Middle frontal gyrus (tissue), 1 donor: ENCODE results near the gene NFYC.
"Not testable (repeated sequence)": the region's sequence is repeated elsewhere in the genome, so short reads cannot be mapped to it uniquely, and the experiment has no call there.

Experiments
- DNase-seq: peaks from one replicate; pipeline ENCODE4 v3.0.0-alpha.2; 2015; ENCODE audit warnings: low spot score; ENCODE audit errors: extremely low spot score

Gene NFYC

DNA sequence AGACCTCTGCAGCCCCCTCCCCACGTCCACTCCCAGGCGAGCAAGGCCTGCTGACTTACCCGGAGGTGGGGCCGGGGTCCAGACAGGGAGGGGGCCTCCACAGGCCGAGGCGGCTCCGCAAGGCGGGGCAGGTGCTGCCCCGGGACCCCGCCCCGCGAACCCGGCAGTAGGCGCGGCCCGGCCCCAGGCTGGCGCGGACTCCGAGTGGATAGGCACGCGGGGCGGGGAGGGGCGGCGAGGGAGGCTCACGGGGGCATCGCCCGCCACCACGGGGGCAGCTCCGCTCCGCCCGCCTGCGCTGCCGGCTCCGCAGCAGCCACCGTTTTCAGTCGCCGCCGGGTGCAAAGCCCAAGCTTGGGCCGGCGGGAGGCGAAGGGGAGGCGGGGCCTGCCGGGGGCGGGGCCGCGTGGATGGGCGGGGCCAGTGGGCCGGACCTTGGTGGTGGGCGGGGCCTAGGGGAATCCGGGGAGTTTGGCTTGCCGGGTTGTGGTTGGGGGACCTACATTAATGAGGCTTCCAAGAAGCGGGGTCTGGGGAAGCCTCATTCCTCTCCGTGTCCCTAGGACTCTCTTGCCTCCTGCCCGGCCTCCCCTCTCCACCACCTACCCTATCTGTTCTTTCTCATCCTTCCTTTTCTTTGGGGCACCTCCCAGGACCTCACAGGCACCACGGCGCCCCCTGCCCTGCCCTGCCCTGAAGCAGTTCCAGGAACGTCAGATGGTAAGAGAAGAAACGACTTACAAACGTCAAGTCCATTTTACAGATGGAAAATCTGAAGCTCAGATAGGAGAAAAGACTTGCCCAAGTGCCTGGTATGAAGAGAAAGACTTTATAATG is 26.0 kb upstream of the NFYC start, which contains the start of gene RIMS3:
Gene RIMS3, minus strand, starts transcription at position 348 of the 837 bp plus-strand sequence. CDS start 23,757 bp downstream, outside the sequence.
- DNase-seq: no peak

GRCh38 chr1:40668769-40669525 is 22.6 kb upstream of the NFYC start:
- DNase-seq: no peak

DNA sequence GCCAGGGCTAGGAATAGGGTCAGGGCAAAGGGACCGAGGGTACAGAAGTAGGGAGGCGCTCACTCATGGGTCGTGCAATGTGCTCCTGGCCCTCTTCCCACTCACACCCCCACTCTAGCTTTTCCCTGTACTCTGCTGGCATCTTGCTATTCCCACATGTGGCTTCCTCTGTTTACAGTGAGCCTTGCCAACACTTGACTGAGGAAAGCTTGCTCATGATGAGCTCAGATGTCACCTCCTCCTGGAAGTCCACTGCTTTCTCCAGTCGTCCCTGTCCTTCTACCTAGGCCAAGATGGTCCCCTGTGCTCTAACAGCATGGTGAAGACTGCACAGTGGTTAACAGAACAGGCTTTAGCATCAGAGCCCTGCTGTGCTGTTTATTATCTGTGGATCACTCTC is 18.1 kb upstream of the NFYC start:
- DNase-seq: no peak

GRCh38 chr1:40676501-40676900 is 15.0 kb upstream of the NFYC start:
- no peak for DNase-seq

- no peak for DNase-seq
Observed at GRCh38 chr1:40679165-40679953, 12.1 kb upstream of the NFYC start.

GRCh38 chr1:40684669-40685068 is 6.8 kb upstream of the NFYC start:
- DNase-seq: no peak

- DNase-seq: no peak
Observed at GRCh38 chr1:40687059-40687458, 4.4 kb upstream of the NFYC start.

- no peak for DNase-seq
Observed at GRCh38 chr1:40687661-40688060, 3.8 kb upstream of the NFYC start.

GRCh38 chr1:40689737-40690136 is 1.8 kb upstream of the NFYC start:
- no peak for DNase-seq

GRCh38 chr1:40690771-40691537 is 550 bp upstream of the NFYC start:
- DNase-seq: no peak

DNA sequence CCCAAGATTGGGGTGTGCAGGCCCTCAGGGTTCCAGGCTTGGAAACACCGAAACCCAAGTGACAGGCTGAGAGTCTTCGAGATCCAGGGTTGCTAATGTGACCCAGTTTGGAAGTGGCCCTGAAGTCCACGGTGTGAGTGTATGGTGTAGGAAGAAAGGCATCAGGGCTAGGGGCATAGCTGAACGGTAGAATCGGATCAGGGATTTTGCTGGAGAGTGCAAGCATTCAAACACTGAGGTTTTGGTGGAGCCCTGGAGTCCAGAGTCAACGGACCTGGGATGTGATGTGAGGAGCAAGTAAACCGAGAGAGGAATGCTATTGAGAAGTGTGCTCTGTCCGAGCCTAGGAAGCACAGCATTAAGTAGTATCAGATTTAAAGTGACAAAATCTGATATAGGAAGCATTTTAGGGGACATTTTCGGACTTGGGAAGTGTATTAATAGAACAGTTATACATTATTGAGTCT is 958 bp downstream of the NFYC start:
- DNase-seq: no peak

DNA sequence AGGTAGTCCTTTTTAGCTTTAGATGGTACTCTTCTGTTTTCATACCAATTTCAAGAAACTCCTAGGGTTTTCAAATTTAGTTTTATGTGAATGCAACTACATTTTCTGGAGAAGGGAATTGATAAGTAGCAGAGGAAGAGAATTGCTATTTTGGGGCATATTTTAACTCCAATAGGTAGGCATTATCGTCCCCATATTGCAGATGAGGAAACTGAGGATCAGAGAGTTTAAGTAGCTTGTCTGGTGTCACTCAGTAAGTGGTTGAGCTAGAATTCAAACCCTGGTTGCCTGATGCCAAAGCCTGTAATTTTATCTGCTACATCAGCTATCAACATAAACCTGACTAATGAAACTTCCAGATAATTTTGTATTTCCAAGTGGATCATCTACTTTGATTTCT is 1.9 kb downstream of the NFYC start:
- no peak for DNase-seq

DNA sequence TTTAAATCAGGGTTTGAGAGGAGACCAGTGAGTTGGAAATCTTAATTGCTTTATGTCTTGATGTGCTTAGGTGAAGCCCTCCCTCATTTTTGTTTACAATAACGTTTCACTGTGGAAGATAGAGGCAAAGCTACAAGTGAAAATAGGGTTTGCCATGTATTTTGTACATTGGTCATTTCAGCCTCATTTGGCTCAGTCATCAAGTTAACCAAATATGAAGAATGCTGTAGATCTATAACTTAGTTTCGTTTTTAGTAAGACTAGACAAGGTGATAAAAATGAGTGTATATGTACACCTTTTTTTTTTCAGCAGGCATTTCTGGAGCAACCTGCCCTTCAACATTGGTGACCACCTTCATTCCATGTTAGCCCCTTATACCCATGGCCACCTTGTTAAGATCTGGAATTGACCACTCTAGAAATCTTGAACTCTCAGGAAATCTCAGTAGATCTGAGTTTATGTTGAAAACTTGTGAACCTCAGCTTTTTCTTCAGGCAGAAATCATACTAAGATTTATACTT is 2.9 kb downstream of the NFYC start:
- no peak for DNase-seq

- DNase-seq: no peak
Observed at GRCh38 chr1:40696294-40696693, 4.8 kb downstream of the NFYC start.

DNA sequence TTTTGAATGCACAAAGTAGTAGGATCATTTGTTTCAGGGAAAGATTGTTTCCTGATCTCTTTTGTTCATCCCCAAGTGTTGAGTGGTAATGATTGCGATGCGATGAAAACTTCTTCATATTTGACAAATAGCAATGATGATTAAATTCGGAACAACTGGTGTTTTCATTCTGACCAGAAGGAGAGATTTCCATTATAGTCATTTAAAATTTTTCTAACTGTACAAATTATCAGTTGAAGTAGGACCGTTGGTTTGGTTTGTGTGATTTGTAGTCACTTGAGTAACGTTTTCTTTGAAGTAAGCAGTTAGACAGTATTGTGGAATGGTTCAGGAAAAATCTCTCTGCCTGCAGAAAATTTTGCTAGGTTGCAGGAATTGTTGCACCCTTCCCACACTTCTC is 5.9 kb downstream of the NFYC start:
- DNase-seq: no peak

DNA sequence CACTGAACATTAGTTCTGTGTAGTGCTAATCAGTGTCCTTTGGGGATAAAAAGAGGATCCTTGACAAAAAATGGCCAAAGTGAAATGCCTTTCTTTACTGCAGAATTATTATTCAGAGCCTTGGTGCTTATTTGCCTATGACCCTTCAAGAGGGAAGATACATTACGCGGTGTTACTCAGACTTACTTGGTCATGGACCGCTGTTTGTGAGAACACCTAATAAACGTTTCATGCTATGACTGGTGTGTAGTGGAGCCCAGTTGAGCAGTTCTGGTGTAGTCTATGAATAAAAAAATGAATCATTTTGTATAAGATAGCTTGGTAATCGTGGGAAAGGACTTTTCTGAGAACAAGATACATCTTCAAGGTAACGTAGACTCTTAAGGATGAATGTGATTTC is 8.3 kb downstream of the NFYC start:
- DNase-seq: no peak

DNA sequence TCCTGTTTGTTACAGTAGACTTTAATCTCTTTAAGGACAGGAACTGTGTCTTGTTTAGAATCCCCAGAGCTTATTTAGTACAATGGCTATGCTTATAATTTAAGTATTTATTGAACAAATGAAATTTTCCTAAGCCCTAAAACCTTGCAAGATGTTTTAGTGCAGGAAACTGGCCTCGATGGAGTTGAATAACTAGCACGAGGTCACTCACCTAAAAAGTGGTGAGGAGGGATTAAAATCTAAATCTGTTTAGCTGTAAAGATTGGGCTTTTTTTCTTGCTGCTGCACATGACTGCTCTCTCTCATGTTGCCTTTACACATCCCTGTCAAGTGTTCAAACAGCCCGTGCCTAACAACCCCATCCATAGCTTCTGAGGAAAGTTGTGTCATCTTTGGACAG is 10.2 kb downstream of the NFYC start:
- DNase-seq: no peak

- DNase-seq: not testable (repeated sequence)
Observed at GRCh38 chr1:40702810-40703209, 11.3 kb downstream of the NFYC start.

DNA sequence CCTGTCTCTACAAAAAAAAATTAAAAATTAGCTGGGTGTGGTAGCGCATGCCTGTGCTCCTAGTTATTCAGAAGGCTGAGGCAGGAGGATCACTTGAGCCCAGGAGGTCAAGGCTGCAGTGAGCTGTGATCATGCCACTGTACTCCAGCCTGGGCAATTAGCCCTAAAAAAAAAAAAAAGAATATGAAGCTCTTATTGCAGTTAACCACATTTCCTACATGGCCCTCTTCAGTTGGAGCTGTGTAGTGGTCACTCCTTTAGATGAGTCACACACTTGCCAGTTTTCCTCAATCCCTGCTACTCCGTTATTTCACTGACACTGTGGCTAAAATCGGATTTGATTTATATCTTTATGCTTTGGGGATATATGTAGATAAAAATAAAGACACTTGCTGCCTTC is 11.8 kb downstream of the NFYC start:
- DNase-seq: no peak

DNA sequence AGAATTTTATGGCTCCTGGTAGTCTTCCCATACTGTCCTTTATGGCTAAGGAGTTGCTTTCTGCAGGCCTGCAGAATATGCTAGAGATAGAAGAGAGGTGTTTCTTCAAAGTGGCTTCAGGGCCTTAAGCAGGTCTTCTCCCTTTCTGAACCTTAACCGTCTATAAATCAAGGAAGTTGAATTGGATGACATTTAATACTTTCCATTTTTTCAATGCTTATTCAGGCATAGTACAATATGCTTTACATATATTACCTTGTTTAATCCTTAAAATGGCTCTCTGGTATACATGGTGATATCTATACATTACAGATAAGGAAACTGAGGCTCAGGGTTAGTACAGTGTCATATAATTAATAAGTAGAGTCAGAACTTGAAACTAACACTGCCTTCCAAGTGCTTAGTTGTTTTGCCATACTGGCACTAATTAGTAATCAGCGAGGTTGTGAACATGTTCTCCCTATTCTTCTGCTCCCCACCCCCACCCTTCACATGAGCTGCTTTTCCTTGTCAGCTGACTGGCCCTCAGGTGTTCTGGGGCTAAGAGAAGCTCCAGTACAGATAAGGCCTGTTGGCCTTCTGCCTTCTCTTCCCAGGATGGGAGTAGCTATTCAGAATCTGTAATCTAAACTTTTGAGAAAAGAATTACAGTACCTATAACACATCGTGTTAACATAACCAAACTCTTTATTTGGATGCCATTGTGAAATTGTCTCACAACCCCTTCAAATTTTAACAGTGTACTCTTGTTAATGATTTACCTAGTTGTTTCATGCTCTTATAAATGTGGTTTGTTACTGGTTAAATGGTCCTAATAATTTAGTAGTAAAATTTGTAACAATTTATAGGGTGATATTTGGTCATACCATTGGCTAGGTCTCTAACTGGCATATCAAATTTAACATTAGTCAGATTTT is 13.6 kb downstream of the NFYC start:
- DNase-seq: no peak
